GM12875 (cell line): ENCODE results near the gene CCL3.

Experiments used
- H3K4me3 ChIP-seq: one replicate; pipeline ENCODE4 v1.5.1; 2011; ENCODE audit warnings: low read depth, low read length, control low read depth
- CTCF ChIP-seq: IDR thresholded peaks from 2 replicates; pipeline ENCODE4 v1.5.1; 2011; ENCODE audit warnings: low read depth, mild to moderate bottlenecking, control low read depth, inconsistent platforms, low read length, moderate library complexity, borderline replicate concordance; ENCODE audit not compliant: insufficient read depth

CCL3 gene

DNA sequence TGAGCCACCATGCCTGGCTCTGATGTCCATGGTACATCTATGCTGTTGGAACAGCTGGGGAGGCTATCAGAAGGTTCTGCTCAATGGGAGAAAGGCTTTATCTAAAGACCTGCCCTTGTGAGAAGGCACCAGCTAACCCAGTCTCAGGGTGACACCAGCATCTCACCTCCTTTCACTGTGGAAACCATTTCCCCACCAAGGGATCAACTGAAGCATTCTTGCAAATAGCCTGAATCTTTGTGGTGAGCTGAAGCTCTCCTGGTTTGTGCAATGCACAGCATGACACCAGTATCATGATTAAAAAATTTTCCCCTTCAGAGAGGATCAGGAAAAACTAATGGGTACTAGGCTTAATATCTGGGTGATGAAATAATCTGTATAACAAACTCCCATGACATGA lies 20.8 kb downstream of the CCL3 start:
- H3K4me3 ChIP-seq = no peak overlapping the region
- TF ChIP-seq CTCF = no peak

DNA sequence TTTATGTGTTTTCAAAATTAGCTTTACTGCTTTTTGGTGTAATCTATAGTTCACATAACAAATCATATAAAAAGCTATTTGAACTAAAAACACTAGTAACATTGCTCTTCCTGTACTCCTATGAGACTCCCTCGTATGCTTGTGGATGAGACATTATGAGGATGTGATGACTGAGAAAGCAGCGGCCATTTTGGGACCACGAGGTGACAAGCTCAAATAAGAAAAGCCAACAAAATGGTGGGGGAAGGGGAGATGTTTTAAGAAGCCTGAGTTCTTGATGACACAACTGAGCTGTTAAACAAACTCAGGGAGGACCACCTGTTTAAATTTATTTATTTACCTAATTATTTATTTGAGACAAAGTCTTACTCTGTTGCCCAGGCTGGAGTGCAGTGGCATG lies 21.4 kb downstream of the CCL3 start:
- no peak for TF ChIP-seq CTCF
- H3K4me3 ChIP-seq = no peak overlapping the region

- no peak overlapping the region for H3K4me3 ChIP-seq
- no peak for TF ChIP-seq CTCF
Observed at GRCh38 chr17:36066365-36066985, 23.5 kb downstream of the CCL3 start.

GRCh38 chr17:36063786-36064541 lies 26.0 kb downstream of the CCL3 start, which contains the start of gene CCL18:
CCL18 (plus strand) TSS chr17:36064272; CDS start chr17:36064343, 71 bp downstream.
- no peak for TF ChIP-seq CTCF

DNA sequence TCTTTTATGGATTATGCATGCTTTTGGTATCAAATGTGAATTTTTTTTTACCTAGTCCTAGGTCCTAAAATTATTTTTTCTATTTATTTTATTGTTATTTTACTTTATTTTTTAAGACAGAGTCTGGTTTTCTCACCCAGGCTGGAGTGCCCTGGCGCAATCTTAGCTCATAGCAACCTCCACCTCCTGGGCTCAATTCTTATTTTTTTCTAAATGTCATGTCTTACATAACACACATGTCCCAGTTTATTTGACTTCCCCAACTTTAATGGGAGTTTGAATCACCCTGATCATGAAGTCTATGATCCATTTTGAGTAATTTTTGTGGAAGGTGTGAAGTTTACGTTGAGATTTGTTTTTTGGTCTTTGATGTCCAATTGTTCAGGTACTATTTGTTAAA lies 29.1 kb downstream of the CCL3 start:
- no peak for TF ChIP-seq CTCF
- no peak overlapping the region for H3K4me3 ChIP-seq

More at GRCh38 chr17:36063786-36064541, 26.0 kb downstream of the CCL3 start, which contains the start of gene CCL18:
- no peak within 1 kb of the TSS for H3K4me3 ChIP-seq

- TF ChIP-seq CTCF = no peak
Observed at GRCh38 chr17:36059406-36059805, 30.5 kb downstream of the CCL3 start.

DNA sequence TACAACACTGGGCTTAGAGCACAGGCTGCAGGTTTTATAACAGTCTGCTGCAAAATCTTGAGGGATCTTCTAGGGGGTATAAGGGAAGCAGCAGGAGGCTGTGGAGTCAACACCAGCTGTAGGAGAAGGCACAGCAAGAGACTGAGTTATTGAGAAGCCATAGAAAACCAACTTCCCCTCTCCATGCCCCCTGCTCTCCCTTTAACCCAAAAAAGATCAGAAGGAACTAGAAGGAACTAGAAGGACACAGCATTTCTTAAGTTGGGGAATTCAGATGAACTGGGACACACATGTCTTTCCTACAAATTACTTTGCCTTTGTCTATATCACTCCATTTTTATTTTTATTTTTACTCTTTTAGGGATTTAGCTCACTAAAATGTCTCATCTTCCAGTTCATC lies 32.0 kb downstream of the CCL3 start:
- H3K4me3 ChIP-seq = no peak overlapping the region
- TF ChIP-seq CTCF = no peak

More at GRCh38 chr17:36059406-36059805, 30.5 kb downstream of the CCL3 start:
- H3K4me3 ChIP-seq = no peak overlapping the region
